ENCODE measurements around the gene NOPCHAP1.

NOPCHAP1 gene

GRCh38 chr12:104997541-104997940 lies 11.4 kb downstream of the NOPCHAP1 start:
- H3K4me3 ChIP-seq (ENCODE audit: low read length): no peak overlapping the region
- H3K9me3 ChIP-seq (replicated peaks; ENCODE audit: low read length): no peaks in the 10 kb centered on the region
- H3K27me3 ChIP-seq (ENCODE audit: control insufficient read depth, insufficient read depth, low read length): no peaks in the 10 kb centered on the region
- peaks cover 47% of the 10 kb centered on the region for H3K36me3 ChIP-seq (ENCODE audit: insufficient read depth, low read length)
- no peaks in the 10 kb centered on the region for H3K4me1 ChIP-seq (ENCODE audit: control insufficient read depth, insufficient read depth, low read length)
- no peak overlapping the region for H3K9ac ChIP-seq (ENCODE audit: low read depth, low read length)
- no peak overlapping the region for H3K4me2 ChIP-seq (ENCODE audit: low read length)

GRCh38 chr12:104998423-104999346 lies 12.6 kb downstream of the NOPCHAP1 start:
- Histone ChIP-seq H3K4me3 (ENCODE audit: low read length) (no peak overlapping the region), H3K9me3 (replicated peaks; ENCODE audit: low read length) (no peaks in the 10 kb centered on the region), H3K9ac (ENCODE audit: low read depth, low read length) (no peak overlapping the region), H3K36me3 (ENCODE audit: insufficient read depth, low read length) (peaks cover 44% of the 10 kb centered on the region), H3K27me3 (ENCODE audit: control insufficient read depth, insufficient read depth, low read length) (no peaks in the 10 kb centered on the region), H3K4me1 (ENCODE audit: control insufficient read depth, insufficient read depth, low read length) (no peaks in the 10 kb centered on the region), H3K4me2 (ENCODE audit: low read length) (no peak overlapping the region)

- Histone ChIP-seq H3K4me2 (ENCODE audit: low read length) (no peak overlapping the region), H3K9ac (ENCODE audit: low read depth, low read length) (no peak overlapping the region), H3K9me3 (replicated peaks; ENCODE audit: low read length) (no peaks in the 10 kb centered on the region), H3K4me3 (ENCODE audit: low read length) (no peak overlapping the region), H3K36me3 (ENCODE audit: insufficient read depth, low read length) (peaks cover 42% of the 10 kb centered on the region), H3K4me1 (ENCODE audit: control insufficient read depth, insufficient read depth, low read length) (no peaks in the 10 kb centered on the region), H3K27me3 (ENCODE audit: control insufficient read depth, insufficient read depth, low read length) (no peaks in the 10 kb centered on the region)
Observed at GRCh38 chr12:104999347-104999685, 13.2 kb downstream of the NOPCHAP1 start.

- no peaks in the 10 kb centered on the region for H3K27me3 ChIP-seq (ENCODE audit: control insufficient read depth, insufficient read depth, low read length)
- no peak overlapping the region for H3K9ac ChIP-seq (ENCODE audit: low read depth, low read length)
- no peak overlapping the region for H3K4me3 ChIP-seq (ENCODE audit: low read length)
- H3K9me3 ChIP-seq (replicated peaks; ENCODE audit: low read length): no peaks in the 10 kb centered on the region
- peaks cover 24% of the 10 kb centered on the region for H3K36me3 ChIP-seq (ENCODE audit: insufficient read depth, low read length)
- H3K4me1 ChIP-seq (ENCODE audit: control insufficient read depth, insufficient read depth, low read length): no peaks in the 10 kb centered on the region
- H3K4me2 ChIP-seq (ENCODE audit: low read length): no peak overlapping the region
Observed at GRCh38 chr12:105001476-105001875, 15.4 kb downstream of the NOPCHAP1 start.

- H3K4me2 ChIP-seq (ENCODE audit: low read length): no peak overlapping the region
- H3K9me3 ChIP-seq (replicated peaks; ENCODE audit: low read length): no peaks in the 10 kb centered on the region
- no peak overlapping the region for H3K9ac ChIP-seq (ENCODE audit: low read depth, low read length)
- H3K27me3 ChIP-seq (ENCODE audit: control insufficient read depth, insufficient read depth, low read length): no peaks in the 10 kb centered on the region
- H3K4me1 ChIP-seq (ENCODE audit: control insufficient read depth, insufficient read depth, low read length): no peaks in the 10 kb centered on the region
- H3K36me3 ChIP-seq (ENCODE audit: insufficient read depth, low read length): peaks cover 22% of the 10 kb centered on the region
- no peak overlapping the region for H3K4me3 ChIP-seq (ENCODE audit: low read length)
Observed at GRCh38 chr12:105013892-105014291, 27.8 kb downstream of the NOPCHAP1 start.

GRCh38 chr12:105014603-105015002 lies 28.5 kb downstream of the NOPCHAP1 start:
- no peaks in the 10 kb centered on the region for H3K9me3 ChIP-seq (replicated peaks; ENCODE audit: low read length)
- peaks cover 22% of the 10 kb centered on the region for H3K36me3 ChIP-seq (ENCODE audit: insufficient read depth, low read length)
- H3K4me2 ChIP-seq (ENCODE audit: low read length): no peak overlapping the region
- no peaks in the 10 kb centered on the region for H3K4me1 ChIP-seq (ENCODE audit: control insufficient read depth, insufficient read depth, low read length)
- H3K27me3 ChIP-seq (ENCODE audit: control insufficient read depth, insufficient read depth, low read length): no peaks in the 10 kb centered on the region
- H3K9ac ChIP-seq (ENCODE audit: low read depth, low read length): no peak overlapping the region
- H3K4me3 ChIP-seq (ENCODE audit: low read length): no peak overlapping the region

- Histone ChIP-seq H3K4me3 (ENCODE audit: low read length) (no peak overlapping the region), H3K27me3 (ENCODE audit: control insufficient read depth, insufficient read depth, low read length) (no peaks in the 10 kb centered on the region), H3K4me1 (ENCODE audit: control insufficient read depth, insufficient read depth, low read length) (no peaks in the 10 kb centered on the region), H3K9me3 (replicated peaks; ENCODE audit: low read length) (no peaks in the 10 kb centered on the region), H3K36me3 (ENCODE audit: insufficient read depth, low read length) (peaks cover 22% of the 10 kb centered on the region), H3K9ac (ENCODE audit: low read depth, low read length) (no peak overlapping the region), H3K4me2 (ENCODE audit: low read length) (no peak overlapping the region)
Observed at GRCh38 chr12:105015543-105015942, 29.4 kb downstream of the NOPCHAP1 start.

GRCh38 chr12:105018012-105018411 lies 31.9 kb downstream of the NOPCHAP1 start:
- no peak overlapping the region for H3K9ac ChIP-seq (ENCODE audit: low read depth, low read length)
- no peak overlapping the region for H3K4me2 ChIP-seq (ENCODE audit: low read length)
- no peak overlapping the region for H3K4me3 ChIP-seq (ENCODE audit: low read length)
- H3K9me3 ChIP-seq (replicated peaks; ENCODE audit: low read length): no peaks in the 10 kb centered on the region
- H3K36me3 ChIP-seq (ENCODE audit: insufficient read depth, low read length): peaks cover 22% of the 10 kb centered on the region
- H3K27me3 ChIP-seq (ENCODE audit: control insufficient read depth, insufficient read depth, low read length): no peaks in the 10 kb centered on the region
- no peaks in the 10 kb centered on the region for H3K4me1 ChIP-seq (ENCODE audit: control insufficient read depth, insufficient read depth, low read length)

- no peak overlapping the region for H3K4me2 ChIP-seq (ENCODE audit: low read length)
- no peaks in the 10 kb centered on the region for H3K27me3 ChIP-seq (ENCODE audit: control insufficient read depth, insufficient read depth, low read length)
- H3K9ac ChIP-seq (ENCODE audit: low read depth, low read length): no peak overlapping the region
- peaks cover 23% of the 10 kb centered on the region for H3K36me3 ChIP-seq (ENCODE audit: insufficient read depth, low read length)
- H3K4me1 ChIP-seq (ENCODE audit: control insufficient read depth, insufficient read depth, low read length): no peaks in the 10 kb centered on the region
- no peak overlapping the region for H3K4me3 ChIP-seq (ENCODE audit: low read length)
- H3K9me3 ChIP-seq (replicated peaks; ENCODE audit: low read length): no peaks in the 10 kb centered on the region
Observed at GRCh38 chr12:105018776-105019175, 32.7 kb downstream of the NOPCHAP1 start.

- peaks cover 25% of the 10 kb centered on the region for H3K36me3 ChIP-seq (ENCODE audit: insufficient read depth, low read length)
Observed at GRCh38 chr12:105020241-105020962, 34.3 kb downstream of the NOPCHAP1 start.

GRCh38 chr12:105024928-105025327 lies 38.8 kb downstream of the NOPCHAP1 start:
- no peaks in the 10 kb centered on the region for H3K9me3 ChIP-seq (replicated peaks; ENCODE audit: low read length)
- H3K36me3 ChIP-seq (ENCODE audit: insufficient read depth, low read length): peaks cover 28% of the 10 kb centered on the region
- no peak overlapping the region for H3K9ac ChIP-seq (ENCODE audit: low read depth, low read length)
- no peak overlapping the region for H3K4me2 ChIP-seq (ENCODE audit: low read length)
- peaks cover 3% of the 10 kb centered on the region for H3K4me1 ChIP-seq (ENCODE audit: control insufficient read depth, insufficient read depth, low read length)
- no peak overlapping the region for H3K4me3 ChIP-seq (ENCODE audit: low read length)
- no peaks in the 10 kb centered on the region for H3K27me3 ChIP-seq (ENCODE audit: control insufficient read depth, insufficient read depth, low read length)

More at GRCh38 chr12:105020241-105020962, 34.3 kb downstream of the NOPCHAP1 start:
- H3K27me3 ChIP-seq (ENCODE audit: control insufficient read depth, insufficient read depth, low read length): no peaks in the 10 kb centered on the region
- no peak overlapping the region for H3K4me2 ChIP-seq (ENCODE audit: low read length)
- no peak overlapping the region for H3K9ac ChIP-seq (ENCODE audit: low read depth, low read length)
- no peaks in the 10 kb centered on the region for H3K4me1 ChIP-seq (ENCODE audit: control insufficient read depth, insufficient read depth, low read length)
- H3K4me3 ChIP-seq (ENCODE audit: low read length): no peak overlapping the region
- H3K9me3 ChIP-seq (replicated peaks; ENCODE audit: low read length): no peaks in the 10 kb centered on the region

Measured in skeletal muscle satellite cell (primary cell).